Measurements from ENCODE around the gene C1GALT1. TPM values are rescaled to one million over a fixed set of nuclear protein-coding genes. Genes with fewer than 3 reads are reported as not detected.

The C1GALT1 gene
- total RNA-seq = 26.3 and 36.7 TPM in 2 replicates

DNA sequence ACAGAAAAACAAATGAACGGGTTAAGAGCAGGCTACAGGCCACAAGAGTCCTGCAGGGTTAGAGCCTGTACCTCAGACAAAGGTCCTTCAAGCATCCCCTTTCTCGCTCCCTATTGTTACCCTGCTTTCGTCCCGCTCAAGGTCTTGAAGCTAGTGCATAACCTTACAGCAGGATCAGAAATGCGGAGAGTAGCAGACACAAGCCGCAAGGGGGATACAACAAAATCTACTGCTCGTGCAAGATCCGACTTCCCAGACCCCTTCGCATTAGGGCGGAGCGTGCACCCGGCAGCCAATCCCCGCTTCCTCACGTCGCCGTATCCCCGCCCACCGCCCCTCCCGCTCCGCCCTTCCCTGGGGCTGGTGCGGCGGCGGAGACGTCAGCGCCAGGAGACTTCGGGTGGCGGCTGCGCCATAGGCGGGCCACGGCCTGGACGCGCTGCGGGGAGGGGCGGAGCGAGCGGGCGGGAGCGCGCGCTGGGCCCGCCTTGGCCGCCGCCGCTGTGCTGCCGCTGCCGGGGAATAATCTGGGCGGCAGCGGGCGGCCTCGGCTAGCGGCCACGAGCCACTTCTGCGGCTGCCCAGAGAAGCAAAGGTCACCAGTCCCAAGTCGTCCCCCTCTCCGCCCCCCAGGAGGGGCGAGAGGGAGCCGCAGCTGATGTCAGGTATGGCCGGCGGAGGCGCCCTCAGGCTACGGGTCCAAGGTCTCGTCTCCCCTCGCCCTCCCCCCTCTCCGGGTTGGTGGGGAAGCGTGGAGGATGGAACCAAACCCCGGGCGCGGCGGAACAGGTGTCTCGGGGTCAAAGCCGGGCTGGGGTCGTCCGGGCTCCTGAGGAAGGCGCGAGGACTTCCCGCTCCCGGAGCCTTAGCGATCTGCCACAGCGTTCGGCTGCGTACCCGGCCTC lies at the start of gene C1GALT1:
Gene C1GALT1, plus strand, starts transcription at position 389 of the 905 bp plus-strand sequence. CDS start 51,776 bp downstream, outside the sequence.

